Neural progenitor cell (in vitro differentiated cells): ENCODE data around the gene ZNF513. TPM values are rescaled to one million over a fixed set of nuclear protein-coding genes. Genes with fewer than 3 reads are reported as not detected.
"Not testable (repeated sequence)": the region's sequence is repeated elsewhere in the genome, so short reads cannot be mapped to it uniquely, and the experiment has no call there.

ENCODE experiments used
- DNase-seq: peaks from one replicate; pipeline ENCODE4 v3.0.0-alpha.2; 2016; ENCODE audit warnings: low spot score
- H2AFZ ChIP-seq: fragments of 200-600 bp; sonication (generic); replicated peaks from 2 replicates; pipeline ENCODE4 v1.6.1; 2016; ENCODE audit warnings: antibody characterized with exemption
- H3F3A ChIP-seq: fragments of 200-600 bp; sonication (generic); 2 replicates; pipeline ENCODE4 v1.6.1; 2016; ENCODE audit warnings: antibody characterized with exemption, low read depth
- H3K27ac ChIP-seq: fragments of 200-600 bp; sonication (generic); 2 replicates; pipeline ENCODE4 v1.5.1; 2016; ENCODE audit warnings: mild to moderate bottlenecking
- H3K27me3 ChIP-seq: fragments of 200-600 bp; sonication (generic); 2 replicates; pipeline ENCODE4 v1.6.1; 2016; ENCODE audit warnings: mild to moderate bottlenecking, moderate library complexity
- H3K36me3 ChIP-seq: fragments of 200-600 bp; sonication (generic); 2 replicates; pipeline ENCODE4 v1.5.1; 2016
- H3K4me1 ChIP-seq: fragments of 200-600 bp; sonication (generic); 2 replicates; pipeline ENCODE4 v1.6.1; 2016; ENCODE audit warnings: mixed run types
- H3K4me2 ChIP-seq: fragments of 200-600 bp; sonication (generic); 2 replicates; pipeline ENCODE4 v1.6.1; 2016
- H3K4me3 ChIP-seq: fragments of 200-600 bp; sonication (generic); 2 replicates; pipeline ENCODE4 v1.5.1; 2016
- H3K79me2 ChIP-seq: fragments of 200-600 bp; sonication (generic); 2 replicates; pipeline ENCODE4 v1.6.1; 2016; ENCODE audit warnings: low read depth
- H3K9ac ChIP-seq: fragments of 200-600 bp; sonication (generic); 2 replicates; pipeline ENCODE4 v1.6.1; 2016
- H3K9me3 ChIP-seq: fragments of 200-600 bp; sonication (generic); 2 replicates; pipeline ENCODE4 v1.5.1; 2016; ENCODE audit warnings: low read depth
- H4K20me1 ChIP-seq: fragments of 200-600 bp; sonication (generic); 2 replicates; pipeline ENCODE4 v1.6.1; 2016; ENCODE audit warnings: low read depth
- H3K27ac Mint-ChIP-seq: 3 replicates; pipeline ENCODE4 v1.8.0; 2021; ENCODE audit warnings: mixed read lengths
- H3K27me3 Mint-ChIP-seq: 2 replicates; pipeline ENCODE4 v1.8.0; 2022; ENCODE audit warnings: low read depth, mild to moderate bottlenecking, inconsistent platforms, moderate library complexity, mixed read lengths; ENCODE audit not compliant: insufficient read depth
- H3K36me3 Mint-ChIP-seq: 3 replicates; pipeline ENCODE4 v1.8.0; 2021; ENCODE audit warnings: mixed read lengths
- H3K4me1 Mint-ChIP-seq: 3 replicates; pipeline ENCODE4 v1.8.0; 2021; ENCODE audit warnings: mixed read lengths
- H3K4me3 Mint-ChIP-seq: 3 replicates; pipeline ENCODE4 v1.8.0; 2021; ENCODE audit warnings: mild to moderate bottlenecking, moderate library complexity, mixed read lengths
- H3K9me3 Mint-ChIP-seq: 3 replicates; pipeline ENCODE4 v1.8.0; 2020; ENCODE audit warnings: mixed read lengths
- CTCF ChIP-seq: fragments of 200-600 bp; sonication (generic); IDR thresholded peaks from 2 replicates; pipeline ENCODE4 v1.5.1; 2017; ENCODE audit warnings: antibody characterized with exemption, mild to moderate bottlenecking
- EZH2 ChIP-seq: fragments of 200-600 bp; sonication (generic); IDR thresholded peaks from 2 replicates; pipeline ENCODE4 v1.6.1; 2017; ENCODE audit warnings: antibody characterized with exemption, mild to moderate bottlenecking, moderate library complexity
- EZH2phosphoT487 ChIP-seq: fragments of 200-600 bp; sonication (generic); IDR thresholded peaks from 2 replicates; pipeline ENCODE4 v1.6.1; 2017; ENCODE audit warnings: antibody characterized with exemption
- total RNA-seq: library from RNA; depleted of rRNA; stranded (reverse); fragments of >200 nt; gene quantifications from 2 replicates; pipeline ENCODE4 v1.2.3, GENCODE V29; 2015; ENCODE audit warnings: low replicate concordance

ZNF513 gene
- total RNA-seq, 1 donor from 2014 or later: 6.1 TPM

- DNase-seq: no peak
- Histone ChIP-seq H3K27ac (no peak overlapping the region), H3F3A (peaks cover 37% of the 10 kb centered on the region), H3K9ac (no peak overlapping the region), H3K4me3 (no peak overlapping the region), H3K36me3 (no peaks in the 10 kb centered on the region), H3K4me1 (peaks cover 5% of the 10 kb centered on the region), H3K4me2 (no peak overlapping the region), H3K79me2 (peaks cover 91% of the 10 kb centered on the region), H3K9me3 (no peaks in the 10 kb centered on the region), H4K20me1 (peaks cover 38% of the 10 kb centered on the region), H3K27me3 (no peaks in the 10 kb centered on the region), H2AFZ (no peak overlapping the region)
- Mint-ChIP-seq H3K4me3 (peak overlapping the region; percentile 39), H3K9me3 (peaks cover 3% of the 10 kb centered on the region), H3K4me1 (peaks cover 30% of the 10 kb centered on the region), H3K27ac (no peak overlapping the region), H3K27me3 (peaks cover 2% of the 10 kb centered on the region), H3K36me3 (peaks cover 5% of the 10 kb centered on the region)
- TF ChIP-seq EZH2phosphoT487 (no peak), CTCF (no peak), EZH2 (no peak)
Measured at GRCh38 chr2:27353762-27354596, 26.6 kb downstream of the ZNF513 start.

GRCh38 chr2:27353386-27353761 lies 27.2 kb downstream of the ZNF513 start:
- peaks cover 38% of the 10 kb centered on the region for H4K20me1 ChIP-seq
- H3K4me2 ChIP-seq: not testable (repeated sequence)

GRCh38 chr2:27351802-27352598 lies 28.5 kb downstream of the ZNF513 start:
- H3K4me3 ChIP-seq: no peak overlapping the region
- no peak overlapping the region for H3K9ac ChIP-seq
- Mint-ChIP-seq H3K9me3 (no peaks in the 10 kb centered on the region), H3K4me1 (peaks cover 19% of the 10 kb centered on the region), H3K27me3 (peaks cover under 1% of the 10 kb centered on the region), H3K4me3 (no peak overlapping the region), H3K27ac (no peak overlapping the region), H3K36me3 (peaks cover under 1% of the 10 kb centered on the region)
- peaks cover 21% of the 10 kb centered on the region for H3F3A ChIP-seq
- H3K27ac ChIP-seq: no peak overlapping the region
- H3K4me1 ChIP-seq: peaks cover 5% of the 10 kb centered on the region
- H3K36me3 ChIP-seq: no peaks in the 10 kb centered on the region
- H2AFZ ChIP-seq: no peak overlapping the region
- no peaks in the 10 kb centered on the region for H3K27me3 ChIP-seq
- H3K9me3 ChIP-seq: no peaks in the 10 kb centered on the region
- no peak overlapping the region for H3K4me2 ChIP-seq
- no peak for DNase-seq
- H3K79me2 ChIP-seq: peaks cover 94% of the 10 kb centered on the region
- H4K20me1 ChIP-seq: peaks cover 50% of the 10 kb centered on the region
- TF ChIP-seq CTCF: no peak
- TF ChIP-seq EZH2: no peak
- no peak for TF ChIP-seq EZH2phosphoT487

More at GRCh38 chr2:27353386-27353761, 27.2 kb downstream of the ZNF513 start:
- not testable (repeated sequence) for H3K9me3 Mint-ChIP-seq, H3K27me3 Mint-ChIP-seq, H3K36me3 Mint-ChIP-seq, DNase-seq, H3K9ac ChIP-seq, H3K36me3 ChIP-seq, H3K9me3 ChIP-seq, H3K4me3 Mint-ChIP-seq, H2AFZ ChIP-seq, H3K4me1 ChIP-seq, H3K27ac ChIP-seq, H3K27ac Mint-ChIP-seq, H3K4me3 ChIP-seq, H3K27me3 ChIP-seq
- peaks cover 34% of the 10 kb centered on the region for H3F3A ChIP-seq
- peaks cover 93% of the 10 kb centered on the region for H3K79me2 ChIP-seq
- H3K4me1 Mint-ChIP-seq: peaks cover 26% of the 10 kb centered on the region
